HG03139 (cell line): Measurements from ENCODE around the gene WDR7.

Experiments
- ATAC-seq: cut with Tn5 transposase; IDR thresholded peaks from one replicate; pipeline ENCODE4 v1.9.1; 2021; ENCODE audit not compliant: unreplicated experiment

The WDR7 gene

GRCh38 chr18:56929886-56930285 lies 278.7 kb downstream of the WDR7 start:
- no peak for ATAC-seq

- ATAC-seq = no peak
These were observed 282.3 kb downstream of the WDR7 start for GRCh38 chr18:56933472-56933871.

- no peak for ATAC-seq
These were observed 283.0 kb downstream of the WDR7 start for GRCh38 chr18:56934131-56934530.

- ATAC-seq = no peak
These were observed 283.7 kb downstream of the WDR7 start for GRCh38 chr18:56934906-56935305.

GRCh38 chr18:56935434-56936040 lies 284.4 kb downstream of the WDR7 start:
- ATAC-seq = no peak

- ATAC-seq = no peak
These were observed 285.3 kb downstream of the WDR7 start for GRCh38 chr18:56936457-56936856.

GRCh38 chr18:56937874-56938430 lies 286.8 kb downstream of the WDR7 start:
- no peak for ATAC-seq

GRCh38 chr18:56945171-56946083 lies 294.3 kb downstream of the WDR7 start:
- ATAC-seq = no peak

- no peak for ATAC-seq
These were observed 296.1 kb downstream of the WDR7 start for GRCh38 chr18:56947236-56947635.

- ATAC-seq = no peak
These were observed 300.9 kb downstream of the WDR7 start for GRCh38 chr18:56952026-56952425.

GRCh38 chr18:56953428-56954198 lies 302.5 kb downstream of the WDR7 start:
- ATAC-seq = no peak

GRCh38 chr18:56955490-56955889 lies 304.3 kb downstream of the WDR7 start:
- ATAC-seq = no peak

GRCh38 chr18:56959120-56959519 lies 308.0 kb downstream of the WDR7 start:
- no peak for ATAC-seq

GRCh38 chr18:56962322-56962721 lies 311.2 kb downstream of the WDR7 start:
- ATAC-seq = no peak

GRCh38 chr18:56967035-56967434 lies 315.9 kb downstream of the WDR7 start:
- ATAC-seq = no peak

- no peak for ATAC-seq
These were observed 322.3 kb downstream of the WDR7 start for GRCh38 chr18:56973487-56973886.

- ATAC-seq = no peak
These were observed 323.0 kb downstream of the WDR7 start for GRCh38 chr18:56974141-56974540.

- no peak for ATAC-seq
These were observed 324.1 kb downstream of the WDR7 start for GRCh38 chr18:56975276-56975675.

- ATAC-seq = no peak
These were observed 326.1 kb downstream of the WDR7 start for GRCh38 chr18:56977309-56977708.

- ATAC-seq = no peak
These were observed 326.6 kb downstream of the WDR7 start for GRCh38 chr18:56977771-56978170.

GRCh38 chr18:56980151-56980550 lies 329.0 kb downstream of the WDR7 start:
- ATAC-seq = no peak
